ENCODE data around the gene FMN2.

The FMN2 gene

GRCh38 chr1:240424740-240425464 lies 333.2 kb downstream of the FMN2 start:
- no peak for DNase-seq (ENCODE audit: low read depth)

- DNase-seq (ENCODE audit: low read depth), result no peak
Observed at GRCh38 chr1:240426051-240426450, 334.4 kb downstream of the FMN2 start.

GRCh38 chr1:240435996-240436566 lies 344.4 kb downstream of the FMN2 start:
- DNase-seq (ENCODE audit: low read depth), result no peak

GRCh38 chr1:240441669-240442068 lies 350.0 kb downstream of the FMN2 start:
- no peak for DNase-seq (ENCODE audit: low read depth)

- no peak for DNase-seq (ENCODE audit: low read depth)
Observed at GRCh38 chr1:240445369-240445768, 353.7 kb downstream of the FMN2 start.

GRCh38 chr1:240455228-240455821 lies 363.6 kb downstream of the FMN2 start:
- DNase-seq (ENCODE audit: low read depth), result no peak

- no peak for DNase-seq (ENCODE audit: low read depth)
Observed at GRCh38 chr1:240457203-240457602, 365.5 kb downstream of the FMN2 start.

- DNase-seq (ENCODE audit: low read depth), result no peak
Observed at GRCh38 chr1:240462277-240462676, 370.6 kb downstream of the FMN2 start.

GRCh38 chr1:240462766-240463395 lies 371.2 kb downstream of the FMN2 start:
- DNase-seq (ENCODE audit: low read depth), result no peak

- no peak for DNase-seq (ENCODE audit: low read depth)
Observed at GRCh38 chr1:240464099-240464498, 372.4 kb downstream of the FMN2 start.

- no peak for DNase-seq (ENCODE audit: low read depth)
Observed at GRCh38 chr1:240465531-240465940, 373.9 kb downstream of the FMN2 start.

GRCh38 chr1:240466509-240466908 lies 374.8 kb downstream of the FMN2 start:
- no peak for DNase-seq (ENCODE audit: low read depth)

GRCh38 chr1:240467895-240468294 lies 376.2 kb downstream of the FMN2 start:
- DNase-seq (ENCODE audit: low read depth), result no peak

- DNase-seq (ENCODE audit: low read depth), result no peak
Observed at GRCh38 chr1:240468656-240469055, 377.0 kb downstream of the FMN2 start.

GRCh38 chr1:240474133-240474614 lies 382.5 kb downstream of the FMN2 start:
- no peak for DNase-seq (ENCODE audit: low read depth)

GRCh38 chr1:240475832-240476231 lies 384.1 kb downstream of the FMN2 start:
- no peak for DNase-seq (ENCODE audit: low read depth)

GRCh38 chr1:240478536-240478935 lies 386.9 kb downstream of the FMN2 start:
- no peak for DNase-seq (ENCODE audit: low read depth)

- no peak for DNase-seq (ENCODE audit: low read depth)
Observed at GRCh38 chr1:240484804-240485443, 393.2 kb downstream of the FMN2 start.

GRCh38 chr1:240486611-240487010 lies 394.9 kb downstream of the FMN2 start:
- no peak for DNase-seq (ENCODE audit: low read depth)

- DNase-seq (ENCODE audit: low read depth), result no peak
Observed at GRCh38 chr1:240487493-240487892, 395.8 kb downstream of the FMN2 start.

GRCh38 chr1:240491156-240491555 lies 399.5 kb downstream of the FMN2 start:
- DNase-seq (ENCODE audit: low read depth), result no peak

- no peak for DNase-seq (ENCODE audit: low read depth)
Observed at GRCh38 chr1:240491796-240492195, 400.1 kb downstream of the FMN2 start.

Data from T-helper 22 cell (primary cell).